Adrenal gland (tissue), 12 donors: ENCODE measurements around the gene IGFBP1. TPM values are rescaled to one million over a fixed set of nuclear protein-coding genes. Genes with fewer than 3 reads are reported as not detected.
A peak's percentile ranks its signal among the peaks of the same experiment; 100 is the strongest.

Experiments used
- DNase-seq, 7 donors: peaks; one replicate each; pipeline ENCODE4 v3.0.0-alpha.2; 2019 to 2020
- H3K27ac ChIP-seq, 5 donors: fragments of 200-600 bp; sonication (generic) in 4 of 5; 1 replicate in 3 of 5; 2 replicates in 2 of 5; pipeline versions ENCODE4 v1.5.1 to v1.8.0; 2016 to 2020; ENCODE audit warnings: mild to moderate bottlenecking in 1 of 5
- H3K27me3 ChIP-seq: fragments of 200-600 bp; 2 replicates; pipeline ENCODE4 v1.8.0; 2021
- H3K36me3 ChIP-seq, 2 donors: fragments of 200-600 bp; replicated peaks in 1 of 2; 1 replicate in 1 of 2; 2 replicates in 1 of 2; pipeline versions ENCODE4 v1.5.1 to v1.8.0; 2018 to 2022
- H3K4me1 ChIP-seq, 2 donors: fragments of 200-600 bp; replicated peaks in 1 of 2; 1 replicate in 1 of 2; 2 replicates in 1 of 2; pipeline versions ENCODE4 v1.5.1 to v1.8.0; 2018 to 2021
- H3K4me3 ChIP-seq, 4 donors: fragments of 200-600 bp; sonication (generic) in 3 of 4; one replicate each; pipeline ENCODE4 v1.5.1; 2016 to 2018
- H3K9me3 ChIP-seq, 3 donors: fragments of 200-600 bp; sonication (generic) in 1 of 3; replicated peaks in 1 of 3; 1 replicate in 2 of 3; 2 replicates in 1 of 3; pipeline versions ENCODE4 v1.5.1 to v1.8.0; 2016 to 2021
- CTCF ChIP-seq, 6 experiments: fragments of 450-650 bp in 4 of 6; fragments of 200-600 bp in 2 of 6; sonication (generic) in 1 of 6; IDR thresholded peaks; 1 replicate in 5 of 6; 2 replicates in 1 of 6; pipeline versions ENCODE4 v1.5.1 to v1.8.0; 2016 to 2021; ENCODE audit warnings: antibody characterized with exemption in 6 of 6, mild to moderate bottlenecking in 2 of 6, moderate library complexity in 1 of 6
- POLR2A ChIP-seq, 2 donors: fragments of 450-650 bp; IDR thresholded peaks; one replicate each; pipeline ENCODE4 v1.6.1; 2017; ENCODE audit warnings: antibody characterized with exemption in 2 of 2, mild to moderate bottlenecking in 2 of 2, moderate library complexity in 1 of 2
- WGBS, 4 donors: extraction: QIAGEN DNeasy Blood & Tissue Kit in 2 of 4; methylation state at CpG; one replicate each; pipeline versions ENCODE4 v1.1.5 to v1.1.7; 2013 to 2017; 5-methylcytosine and 5-hydroxymethylcytosine counted together
- intact Hi-C, 2 donors: fragments of 100-400 bp; cut with DNase I; formaldehyde crosslinking; loops; one replicate each; pipeline versions ENCODE4 v1.14.1 to v1.15.0; 2022 to 2023
- polyA plus RNA-seq, 3 donors: library from polyadenylated mRNA; stranded (reverse); fragments of 200-250 nt in 2 of 3; fragments of 350-450 nt in 1 of 3; fragmentation: Illumina TruSeq in 1 of 3; extraction: RNeasy Lipid Tissue Mini Kit (QIAGEN cat#74804) in 1 of 3; gene quantifications; one replicate each; pipeline ENCODE4 v1.2.3, GENCODE V29; 2013 to 2014
- total RNA-seq, 9 donors: library from RNA; depleted of rRNA in 4 of 9; stranded (reverse); fragments of >200 nt in 4 of 9; fragments of 120-200 nt in 1 of 9; fragmentation: NEBNext Ultra II Directional in 1 of 9; extraction: Animal tissue kit (Norgen Biotek cat#: 25700) in 1 of 9; gene quantifications; one replicate each; pipeline versions ENCODE4 v1.1.0 to v1.2.4, GENCODE V29; 2013 to 2023
- donor health status: healthy with polysubstance abuse.
- donor health status: Bipolar disorder and iron deficiency.
- donor health status: DM: yes; HTN: yes; CAD: no.
- donor health status: DM: no; HTN: no; CAD: no.
- donor health status: DM: no; HTN: no; CAD: no.
- donor health status: DM: yes; HTN: yes; CAD: no.

Gene IGFBP1
- total and polyA plus RNA-seq, 12 donors, result 0.15 to 1.2 (median 0.27) TPM; not detected in 6

- peaks cover 0 to 4% of the 10 kb centered on the region in 2 donors for H3K4me1 ChIP-seq
- WGBS, 4 donors, result 12 to 15% (median 14%) methylated on average over 19 of the region's 19 CpGs
- H3K27ac ChIP-seq, result no peak overlapping the region
- H3K4me3 ChIP-seq, result no peak overlapping the region
- intact Hi-C loops, result loop anchor here (5.0 to 10.0 kb wide), 5 partner anchors 432 to 1335 kb away; no protein-coding TSS in a partner anchor
- TF ChIP-seq CTCF (IDR thresholded peaks at IDR 0.05) (no peak), POLR2A (IDR thresholded peaks at IDR 0.05) (no peak)
- no peak for DNase-seq
- no peaks in the 10 kb centered on the region for H3K36me3 ChIP-seq
- H3K27me3 ChIP-seq, result peaks cover 47% of the 10 kb centered on the region
- H3K9me3 ChIP-seq, result no peaks in the 10 kb centered on the region
Measured at GRCh38 chr7:45919993-45920459, 31.7 kb downstream of the IGFBP1 start.

- DNase-seq, result peak in 3 of 7 donors; percentile 15 to 33 (median 30)
- WGBS, 4 donors, result 0 to 5% (median 1%) methylated on average over 10 to 111 of the region's 111 CpGs
- intact Hi-C loops, result loop anchor here (5.0 to 10.0 kb wide), 2 partner anchors 432 to 1174 kb away; no protein-coding TSS in a partner anchor
- Histone ChIP-seq H3K27me3 (peaks cover 47% of the 10 kb centered on the region), H3K27ac (no peak within 1 kb of the TSS), H3K4me3 (peak within 1 kb of the TSS in 1 of 4 donors; percentile 53), H3K4me1 (peaks cover 0 to 4% of the 10 kb centered on the region in 2 donors), H3K36me3 (no peaks in the 10 kb centered on the region), H3K9me3 (no peaks in the 10 kb centered on the region)
- no peak for TF ChIP-seq CTCF (IDR thresholded peaks at IDR 0.05)
Measured at GRCh38 chr7:45920502-45921380, 32.5 kb downstream of the IGFBP1 start, which contains the start of gene IGFBP3. Gene IGFBP3 (minus strand): TSS chr7:45921272. CDS start chr7:45921140, 132 bp downstream.

- Histone ChIP-seq H3K27ac (no peak overlapping the region), H3K4me1 (peaks cover 0 to 4% of the 10 kb centered on the region in 2 donors), H3K27me3 (peaks cover 47% of the 10 kb centered on the region), H3K36me3 (no peaks in the 10 kb centered on the region), H3K9me3 (no peaks in the 10 kb centered on the region), H3K4me3 (peak overlapping the region in 1 of 4 donors; percentile 53)
- intact Hi-C loops, result loop anchor here (5.0 to 10.0 kb wide), 2 partner anchors 431 to 1173 kb away; no protein-coding TSS in a partner anchor
- no peak for TF ChIP-seq POLR2A (IDR thresholded peaks at IDR 0.05)
- no peak for TF ChIP-seq CTCF (IDR thresholded peaks at IDR 0.05)
- no peak for DNase-seq
- WGBS, 4 donors, result 2 to 5% (median 3%) methylated on average over 9 to 31 of the region's 31 CpGs
Measured at GRCh38 chr7:45921381-45921698, 33.1 kb downstream of the IGFBP1 start.

- Histone ChIP-seq H3K4me1 (peaks cover 0 to 4% of the 10 kb centered on the region in 2 donors), H3K27ac (no peak overlapping the region), H3K4me3 (peak overlapping the region in 1 of 4 donors; percentile 25), H3K36me3 (no peaks in the 10 kb centered on the region), H3K9me3 (no peaks in the 10 kb centered on the region), H3K27me3 (peaks cover 47% of the 10 kb centered on the region)
- 15 to 20% (median 16%) methylated on average over 34 to 36 of the region's 36 CpGs for WGBS, 4 donors
- TF ChIP-seq POLR2A (IDR thresholded peaks at IDR 0.05) (no peak), CTCF (IDR thresholded peaks at IDR 0.05) (peak; percentile 15 to 64 (median 55))
- intact Hi-C loops, result loop anchor here (5.0 to 10.0 kb wide), 2 partner anchors 430 to 1173 kb away; no protein-coding TSS in a partner anchor
- DNase-seq, result peak in 6 of 7 donors; percentile 18 to 62 (median 36)
Measured at GRCh38 chr7:45921699-45922519, 33.6 kb downstream of the IGFBP1 start.
